DMS153 treated with DMSO at 0.1 percent for 48 hours (cell line): ENCODE data around the gene CCNF.
A peak's percentile ranks its signal among the peaks of the same experiment; 100 is the strongest.
"Not testable (repeated sequence)": the region's sequence is repeated elsewhere in the genome, so short reads cannot be mapped to it uniquely, and the experiment has no call there.

Source experiments
- DNase-seq: peaks from one replicate; lab custom pipeline; 2025; ENCODE audit not compliant: unreplicated experiment; lab: John Stamatoyannopoulos, UW

CCNF gene

DNA sequence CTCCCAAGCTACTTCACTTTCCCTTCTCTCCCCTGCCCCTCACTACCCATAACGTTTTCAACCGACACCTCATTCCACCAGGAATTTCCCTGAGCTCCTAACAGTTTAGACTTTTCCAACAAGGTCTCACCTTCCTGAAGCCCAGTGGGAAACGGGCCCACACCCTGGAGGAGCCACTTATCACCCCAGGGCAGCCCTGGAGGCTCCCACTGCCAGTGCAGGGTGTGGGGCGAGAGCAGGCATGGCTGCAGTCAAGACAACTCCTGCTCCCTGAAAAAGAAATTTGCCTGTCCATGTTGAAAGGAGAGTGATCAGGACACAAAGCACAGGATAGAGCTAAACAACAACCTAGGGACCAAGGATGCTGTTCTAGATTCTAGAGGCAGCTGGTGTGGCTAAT is 1.7 kb upstream of the CCNF start:
- DNase-seq: no peak

DNA sequence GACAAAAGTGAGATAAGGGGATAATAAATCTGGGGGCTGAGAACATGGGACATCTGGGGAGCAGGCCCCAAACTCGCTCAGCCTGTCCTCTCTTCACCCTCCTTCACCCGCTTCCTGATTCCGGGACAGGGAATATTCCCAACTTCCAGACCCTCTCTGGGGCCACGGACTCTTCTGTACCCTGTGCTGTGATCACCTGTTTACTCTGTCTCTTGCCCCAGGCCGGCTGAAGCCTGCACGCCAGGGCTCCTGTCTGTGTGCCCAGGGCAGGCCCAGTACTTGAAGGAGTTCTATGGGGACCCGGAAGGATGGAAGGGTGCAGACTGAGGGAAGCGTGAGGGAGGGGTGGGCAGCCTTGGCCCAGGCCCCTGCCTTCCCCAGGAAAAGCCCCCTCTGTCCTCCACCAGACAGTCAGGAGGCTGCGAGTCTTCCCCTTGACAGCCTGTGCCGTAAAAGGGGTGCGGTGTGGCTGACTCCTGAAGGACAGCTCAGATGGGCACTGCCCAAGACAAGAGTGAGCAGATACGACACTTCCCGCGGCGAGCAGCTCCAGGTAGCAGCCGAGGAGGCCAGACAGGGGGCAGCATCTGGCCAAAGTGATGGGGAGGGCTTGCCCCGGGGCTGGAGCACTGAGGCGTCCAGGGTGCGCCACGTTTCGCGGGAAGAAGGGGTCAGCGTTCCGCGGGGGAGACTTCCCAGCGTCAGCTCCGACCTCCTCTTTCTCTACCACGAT is 1.0 kb upstream of the CCNF start:
- DNase-seq: peak; percentile 11

DNA sequence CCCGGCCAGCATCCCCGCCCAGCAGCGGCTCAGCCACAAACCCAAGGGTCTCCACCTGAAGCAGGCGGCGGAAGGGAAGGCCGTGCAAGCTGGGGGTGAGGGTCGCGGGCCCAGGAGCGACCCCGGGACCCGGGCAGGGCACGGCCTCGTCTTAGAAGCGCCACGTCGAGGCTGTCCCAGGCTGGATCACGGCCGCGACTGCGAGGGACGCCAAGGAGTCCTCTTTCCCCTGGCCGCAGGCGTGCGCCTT is 538 bp upstream of the CCNF start:
- DNase-seq: no peak

DNA sequence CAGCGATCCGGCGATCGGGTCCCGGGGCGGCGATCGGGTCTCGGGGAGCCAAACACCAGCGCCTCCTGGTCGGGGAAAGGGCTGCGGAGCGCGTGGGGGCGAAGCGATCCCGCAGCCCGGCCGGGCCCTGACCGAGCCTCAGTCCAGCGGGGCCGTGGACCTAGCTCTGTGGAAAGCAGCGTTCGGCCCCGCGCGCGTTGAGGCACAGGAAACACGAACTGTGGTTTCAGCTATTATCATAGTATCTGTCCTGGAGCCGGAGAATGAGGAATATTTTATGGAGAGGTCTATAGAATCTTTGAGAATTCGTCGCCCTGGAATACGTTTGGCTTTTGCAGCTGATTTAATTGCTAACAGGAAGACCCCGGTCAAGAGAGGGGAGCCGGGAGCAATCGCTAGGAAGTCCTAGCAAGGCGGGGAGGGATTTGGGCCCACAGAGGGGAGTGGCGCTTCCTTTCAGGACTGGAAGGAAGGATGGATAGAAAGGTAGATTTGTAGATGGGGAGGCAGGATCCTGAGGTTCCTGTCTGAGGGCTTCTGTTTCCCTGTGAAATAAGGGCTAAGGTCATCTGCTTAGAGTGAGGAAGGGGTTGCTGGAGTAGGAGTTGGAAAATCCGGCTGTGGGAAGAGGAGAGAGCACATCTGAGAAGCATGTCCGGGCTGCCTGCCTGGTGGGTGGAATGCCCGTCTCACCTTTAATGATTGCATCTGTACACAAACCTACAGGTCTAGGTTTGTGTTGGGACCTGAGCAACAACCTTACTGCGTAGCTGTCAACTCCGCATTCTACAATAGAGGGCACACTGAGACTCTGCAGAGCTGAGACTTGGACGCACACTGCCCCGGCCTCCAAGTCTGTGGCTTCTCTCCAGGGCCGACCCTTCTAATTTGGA is 770 bp downstream of the CCNF start:
- DNase-seq: no peak

DNA sequence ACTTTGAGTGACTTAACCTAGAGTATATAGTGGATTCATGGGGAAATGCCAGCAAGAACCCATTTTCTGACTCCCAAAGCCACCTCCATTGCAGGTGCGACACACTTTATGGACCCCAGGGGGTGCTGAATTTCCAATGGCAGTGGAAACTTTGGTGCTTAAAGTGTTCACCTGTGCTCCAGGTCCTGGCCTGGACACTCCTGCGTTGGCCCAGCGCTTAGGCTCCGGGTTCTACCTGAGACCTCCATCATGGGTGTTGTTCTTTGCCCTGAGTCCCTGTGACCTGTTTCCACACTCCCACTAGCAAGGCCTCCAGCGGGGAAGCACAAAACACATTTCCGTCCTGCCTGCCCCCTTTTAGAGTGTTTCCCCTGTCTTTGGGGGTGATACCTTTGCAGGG is 3.0 kb downstream of the CCNF start:
- no peak for DNase-seq

DNA sequence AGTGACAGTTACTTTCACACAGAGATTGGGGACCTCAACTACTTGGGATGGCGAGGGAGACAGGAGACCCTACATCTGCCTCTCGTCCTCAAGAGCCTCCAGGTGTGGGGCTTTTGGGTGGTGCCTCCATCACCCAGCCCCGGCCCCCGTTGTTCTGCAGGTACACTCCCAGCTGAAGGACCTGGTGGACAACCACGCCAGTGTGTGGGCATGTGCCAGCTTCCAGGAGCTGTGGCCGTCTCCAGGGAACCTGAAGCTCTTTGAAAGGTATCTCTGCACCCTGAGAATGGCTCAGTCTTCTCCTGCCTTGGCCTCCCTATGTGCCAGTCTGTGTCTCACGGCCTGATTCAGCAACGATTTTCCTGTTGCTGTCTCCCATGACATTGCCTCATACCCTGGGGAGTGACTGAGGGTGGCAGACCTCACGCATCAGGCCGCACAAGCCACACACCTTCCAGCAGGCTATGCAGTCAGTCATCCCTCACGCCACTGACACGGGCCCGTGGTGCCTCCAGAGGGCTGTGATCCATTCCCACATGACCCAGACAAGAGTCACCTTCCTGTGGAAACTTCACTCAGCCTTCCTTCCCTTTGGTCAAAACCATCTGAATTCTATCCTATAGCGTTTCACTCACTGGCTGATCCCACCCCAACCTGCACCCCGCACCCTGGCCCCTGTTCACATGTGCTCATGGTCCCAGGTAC is 3.7 kb downstream of the CCNF start:
- DNase-seq: no peak

DNA sequence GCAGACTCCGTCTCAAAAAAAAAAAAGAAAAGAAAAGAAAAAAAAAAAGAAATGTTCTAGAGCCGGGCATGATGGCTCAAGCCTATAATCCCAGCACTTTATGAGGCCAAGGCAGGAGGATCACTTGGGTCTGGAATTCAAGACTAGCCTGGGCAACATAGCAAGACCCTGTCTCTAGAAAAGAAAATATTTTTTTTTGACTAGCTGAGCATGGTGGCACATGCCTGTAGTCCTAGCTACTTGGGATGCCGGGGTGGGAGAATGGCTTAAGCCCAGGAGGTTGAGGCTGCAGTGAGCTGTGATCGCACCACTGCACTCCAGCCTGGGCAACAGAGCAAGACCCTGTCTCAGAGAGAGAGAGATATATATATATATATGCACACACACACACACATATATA is 6.0 kb downstream of the CCNF start:
- DNase-seq: not testable (repeated sequence)

DNA sequence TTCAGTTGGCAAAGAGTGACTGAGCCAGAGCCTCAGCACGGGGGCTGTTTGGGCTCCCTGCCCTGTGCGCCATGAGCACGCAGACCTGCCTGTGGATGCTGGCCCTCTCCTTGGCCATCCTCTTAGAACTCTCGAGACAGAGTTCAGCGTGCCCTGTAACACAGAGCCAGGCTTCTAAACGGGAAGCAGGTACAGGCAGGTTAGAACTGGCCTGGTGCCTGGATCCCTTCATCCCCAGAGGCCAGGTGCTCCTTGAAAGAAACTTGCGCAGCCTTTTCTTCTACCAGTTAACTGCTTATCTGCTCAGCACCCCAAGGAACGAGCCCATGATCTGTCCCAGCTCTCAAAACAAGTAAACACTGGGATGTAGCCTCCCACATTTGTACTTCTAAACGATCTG is 6.9 kb downstream of the CCNF start:
- DNase-seq: no peak

DNA sequence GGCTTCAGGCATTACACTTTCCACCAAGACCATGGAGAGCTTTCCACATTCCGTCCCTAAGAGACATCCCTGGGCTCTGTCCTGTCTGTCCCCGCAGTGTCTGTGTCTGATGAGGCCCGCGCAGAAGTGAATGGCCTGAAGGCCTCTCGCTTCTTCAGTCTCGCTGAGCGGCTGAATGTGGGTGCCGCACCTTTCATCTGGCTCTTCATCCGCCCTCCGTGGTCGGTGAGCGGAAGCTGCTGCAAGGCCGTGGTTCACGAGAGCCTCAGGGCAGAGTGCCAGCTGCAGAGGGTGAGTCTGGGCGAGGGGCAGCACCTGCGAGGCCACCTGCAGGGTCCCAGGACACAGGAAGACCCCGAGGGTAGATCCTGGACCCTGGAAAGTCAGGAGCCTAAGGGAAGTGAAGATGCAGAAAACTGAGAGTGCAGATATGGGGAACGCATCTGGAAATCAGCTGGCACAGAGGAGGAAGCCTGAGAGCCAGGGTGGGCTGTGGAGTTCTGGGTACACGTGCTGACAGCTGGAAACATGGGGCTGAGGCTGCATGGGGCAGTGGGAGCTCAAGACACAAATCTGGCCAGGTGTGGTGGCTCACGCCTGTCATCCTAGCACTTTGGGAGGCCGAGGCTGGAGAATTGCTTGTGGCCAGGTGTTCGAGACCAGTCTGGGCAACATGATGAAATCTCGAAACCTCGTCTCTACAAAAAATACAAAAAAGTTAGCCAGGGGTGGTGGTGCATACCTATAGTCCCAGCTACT is 8.0 kb downstream of the CCNF start:
- no peak for DNase-seq

DNA sequence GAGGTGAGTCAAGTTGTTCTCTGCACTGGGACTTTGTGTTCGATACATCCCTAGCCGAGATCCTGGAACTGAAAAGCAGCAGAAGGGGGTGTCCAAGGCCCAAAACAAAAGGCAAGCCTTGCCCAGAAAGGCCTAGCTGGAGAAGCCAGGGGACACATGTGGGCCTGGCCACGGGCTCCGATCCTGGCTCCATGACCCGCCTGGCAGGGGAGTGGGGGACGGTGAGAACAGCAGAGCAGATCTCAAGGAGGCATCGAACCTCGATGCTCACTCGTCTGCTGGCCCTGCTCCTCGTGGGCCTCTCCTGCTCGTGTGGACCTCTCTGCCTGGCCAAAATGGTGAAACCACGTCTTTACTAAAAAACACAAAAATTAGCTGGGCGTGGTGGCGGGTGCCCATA is 8.9 kb downstream of the CCNF start:
- DNase-seq: no peak

DNA sequence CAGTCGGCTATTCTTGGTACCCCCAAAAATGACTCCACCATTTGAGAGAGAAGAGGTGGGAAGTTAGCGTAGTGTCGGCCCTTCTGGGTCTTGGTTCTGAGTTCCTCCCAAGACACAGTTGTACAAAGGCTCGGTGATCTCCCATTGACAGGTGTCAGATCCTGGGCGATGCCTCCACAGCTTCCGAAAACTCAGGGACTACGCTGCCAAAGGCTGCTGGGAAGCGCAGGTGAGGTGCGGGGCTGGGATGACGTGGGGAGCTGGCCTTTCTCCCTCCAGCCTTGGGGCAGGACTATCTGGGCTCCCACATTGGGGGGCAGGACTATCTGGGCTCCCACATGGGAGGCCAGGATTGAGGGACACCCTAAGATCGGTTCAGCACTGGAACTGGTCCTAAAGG is 10.4 kb downstream of the CCNF start:
- DNase-seq: no peak

DNA sequence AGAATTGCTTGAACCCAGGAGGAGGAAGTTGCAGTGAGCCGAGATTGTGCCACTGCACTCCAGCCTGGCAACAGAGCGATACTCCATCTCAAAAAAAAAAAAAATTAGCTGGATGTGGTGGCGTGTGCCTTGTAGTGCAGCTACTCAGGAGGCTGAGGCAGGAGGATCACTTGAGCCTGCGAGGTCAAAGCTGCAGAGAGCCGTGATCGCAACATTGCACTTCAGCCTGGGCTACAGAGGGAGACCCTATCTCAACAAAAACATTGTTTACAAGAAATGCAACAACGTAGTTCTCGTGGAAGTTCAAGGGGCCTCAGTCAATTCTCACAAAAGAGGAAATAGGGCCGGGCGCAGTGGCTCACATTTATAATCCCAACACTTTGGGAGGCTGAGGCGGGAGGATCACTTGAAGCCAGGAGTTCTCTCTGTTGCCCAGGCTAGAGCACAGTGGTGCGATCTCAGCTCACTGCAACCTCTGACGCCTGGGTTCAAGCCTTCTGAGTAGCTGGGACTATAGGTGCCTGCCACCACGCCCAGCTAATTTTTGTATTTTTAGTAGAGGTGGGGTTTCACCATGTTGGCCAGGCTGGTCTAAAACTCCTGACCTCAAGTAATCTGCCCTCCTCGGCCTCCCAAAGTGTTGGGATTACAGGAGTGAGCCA is 12.0 kb downstream of the CCNF start:
- DNase-seq: not testable (repeated sequence)

DNA sequence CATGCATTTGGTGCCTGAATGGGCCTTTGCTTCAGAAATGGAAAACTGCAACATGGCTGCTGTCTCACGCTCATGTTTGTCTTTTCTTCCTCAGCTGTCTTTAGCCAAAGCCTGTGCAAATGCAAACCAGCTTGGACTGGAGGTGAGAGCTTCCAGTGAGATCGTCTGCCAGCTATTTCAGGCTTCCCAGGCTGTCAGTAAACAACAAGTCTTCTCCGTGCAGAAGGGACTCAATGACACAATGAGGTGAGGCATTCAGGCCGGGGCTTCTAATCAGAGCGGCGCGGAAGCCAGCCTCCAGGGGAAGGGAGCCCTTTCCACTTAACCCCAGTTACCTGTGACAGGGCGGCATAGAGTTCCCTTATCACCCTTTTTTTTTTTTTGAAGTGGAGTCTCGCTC is 14.3 kb downstream of the CCNF start:
- DNase-seq: no peak

DNA sequence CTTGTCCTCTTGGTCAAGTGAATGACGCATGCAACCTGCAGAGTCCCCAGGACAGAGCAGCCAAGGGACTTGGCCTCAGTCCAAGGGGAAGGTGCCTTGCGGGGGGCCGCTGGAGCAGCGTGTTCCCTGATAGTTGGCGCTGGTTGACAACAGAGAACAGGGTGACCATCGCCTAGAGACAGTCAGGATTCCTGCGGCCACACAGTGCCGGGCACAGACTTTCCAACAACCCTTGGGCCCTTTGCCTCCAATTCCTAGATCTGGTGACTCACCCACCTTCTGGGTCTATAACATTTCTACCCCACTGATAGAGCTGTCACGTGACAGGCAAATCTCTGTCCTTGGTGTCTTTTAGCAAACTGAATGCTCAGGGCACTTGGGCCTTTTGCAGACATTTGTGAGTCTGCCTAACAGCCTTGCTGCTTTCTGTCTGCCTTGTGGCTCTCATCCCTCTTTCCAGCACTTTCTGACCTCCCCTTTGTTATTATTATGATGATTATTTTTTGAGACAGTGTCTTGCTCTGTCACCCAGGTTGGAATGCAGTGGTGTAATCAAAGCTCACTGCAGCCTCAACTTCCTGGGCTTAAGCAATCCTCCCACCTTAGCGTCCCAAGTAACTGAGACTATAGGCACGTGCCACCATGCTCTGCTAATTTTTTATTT is 18.8 kb downstream of the CCNF start:
- no peak for DNase-seq

DNA sequence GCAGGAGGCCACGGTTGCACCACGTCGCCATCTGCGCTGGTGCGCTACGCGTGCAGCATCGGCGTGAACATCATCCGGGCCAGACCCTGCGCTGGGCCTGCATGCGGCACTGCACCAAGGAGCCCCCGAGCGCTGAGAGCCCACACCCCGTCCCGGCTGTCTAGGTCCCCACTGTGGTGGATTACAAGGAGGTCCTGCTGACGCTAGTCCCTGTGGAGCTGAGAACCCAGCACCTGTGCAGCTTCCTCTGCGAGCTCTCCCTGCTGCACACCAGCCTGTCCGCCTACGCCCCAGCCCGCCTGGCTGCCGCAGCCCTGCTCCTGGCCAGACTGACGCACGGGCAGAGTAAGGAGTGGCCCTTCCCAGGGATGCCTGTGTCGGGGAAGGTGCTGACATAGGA is 19.9 kb downstream of the CCNF start:
- DNase-seq: no peak

DNA sequence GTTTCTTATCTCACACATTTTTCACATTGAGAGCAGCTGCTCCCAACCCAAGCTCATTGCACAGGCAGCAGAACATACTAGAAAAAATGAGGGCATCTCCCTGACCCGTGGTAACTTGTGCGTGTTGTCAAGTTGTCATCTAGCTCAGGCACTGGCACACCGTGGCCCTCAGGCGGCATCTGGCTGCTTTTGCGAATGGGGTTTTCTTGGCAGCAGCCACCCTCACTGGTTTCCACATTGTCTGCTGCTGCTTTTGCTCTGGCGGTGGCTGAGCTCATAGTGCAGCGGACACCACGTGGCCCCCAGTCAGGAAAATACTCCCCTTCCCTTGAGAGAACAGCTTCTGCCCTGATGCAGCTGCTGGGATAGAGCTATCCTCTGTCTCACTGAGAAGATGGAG is 21.3 kb downstream of the CCNF start:
- DNase-seq: no peak

DNA sequence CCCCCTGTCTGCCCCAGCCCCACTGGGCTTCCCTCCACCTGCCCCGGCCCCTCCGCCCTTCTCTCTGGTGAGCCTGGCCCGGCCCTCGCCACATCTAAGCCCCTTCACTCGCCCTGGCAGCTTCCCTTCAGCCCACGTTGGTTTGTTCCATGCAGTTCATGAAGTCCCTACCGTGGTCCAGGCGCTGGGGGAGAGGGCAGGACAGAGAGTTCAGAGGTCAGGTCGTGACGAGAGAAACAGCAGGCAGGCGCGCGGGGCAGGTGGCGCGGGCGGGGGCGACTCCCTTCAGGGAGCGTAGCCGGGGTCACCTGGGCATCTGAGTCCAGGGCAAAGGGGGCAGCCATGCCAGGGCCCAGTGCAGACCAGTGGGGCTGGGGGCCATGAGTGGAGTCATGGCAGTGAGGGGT is 21.7 kb downstream of the CCNF start:
- DNase-seq: no peak

DNA sequence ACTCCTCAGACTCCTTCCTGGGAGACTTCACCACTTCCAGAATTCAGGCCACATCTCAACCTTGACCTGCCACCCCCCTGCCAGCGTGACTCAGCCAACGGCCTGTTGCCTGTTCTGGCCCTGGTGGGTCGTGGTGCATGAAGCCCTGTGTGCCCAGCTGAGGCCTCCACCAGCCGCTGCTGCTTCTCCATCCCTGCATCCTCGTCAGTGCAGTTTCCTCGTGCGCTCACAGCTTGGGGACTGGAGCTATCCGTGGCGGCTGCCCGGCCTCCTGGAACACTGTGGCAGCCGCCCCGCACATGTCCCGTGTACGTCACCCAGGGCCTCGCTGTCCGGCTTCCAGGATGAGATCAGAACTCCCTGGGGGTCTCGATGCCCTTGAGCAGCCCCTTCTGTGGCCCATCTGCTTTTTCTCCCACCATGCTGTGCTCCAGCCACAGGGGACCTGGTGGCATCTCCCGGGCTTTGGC is 22.6 kb downstream of the CCNF start:
- DNase-seq: no peak

DNA sequence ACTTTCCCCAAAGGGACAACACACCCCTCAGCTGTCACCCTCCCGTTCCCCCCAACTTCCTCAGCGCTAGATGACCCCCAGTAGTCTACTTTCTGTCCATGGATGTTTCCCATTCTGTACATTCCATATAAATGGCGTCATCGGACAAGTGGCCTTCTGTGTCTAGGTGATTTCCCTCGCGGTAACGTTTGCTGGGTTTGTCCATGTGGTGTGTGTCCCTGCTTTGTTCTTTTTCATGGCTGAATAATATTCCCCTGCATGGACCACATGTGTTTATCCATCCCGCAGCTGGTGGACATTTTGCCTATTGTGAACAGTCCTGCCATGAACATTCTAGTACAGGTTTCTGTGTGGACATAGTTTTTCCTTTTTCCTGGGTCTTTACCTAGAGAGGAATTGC is 23.4 kb downstream of the CCNF start:
- DNase-seq: no peak
